DND-41 (cell line): ENCODE data around the gene CACNA2D4.

Experiments
- CTCF ChIP-seq: IDR thresholded peaks from 2 replicates; pipeline ENCODE4 v1.5.1; 2012; ENCODE audit warnings: borderline replicate concordance, low read length, moderate library complexity, mild to moderate bottlenecking; ENCODE audit not compliant: poor library complexity, severe bottlenecking; ENCODE audit errors: extremely low read depth
- EZH2 ChIP-seq: IDR thresholded peaks from 3 replicates; pipeline ENCODE4 v1.6.1; 2012; ENCODE audit warnings: borderline replicate concordance, low read depth, mild to moderate bottlenecking, moderate library complexity, low read length, inconsistent platforms; ENCODE audit not compliant: severe bottlenecking

- TF ChIP-seq CTCF (no peak), EZH2 (no peak)
Observed at GRCh38 chr12:1844661-1845409, 73.6 kb downstream of the CACNA2D4 start.
